OCI-LY7 (cell line): ENCODE measurements around the gene ARL15. TPM values are rescaled to one million over a fixed set of nuclear protein-coding genes. Genes with fewer than 3 reads are reported as not detected.

Experiments
- BruUV-seq: library from RNA; stranded (reverse); fragments of 400-500 nt; replicated peaks from 2 replicates; lab custom pipeline; 2021; lab: Mats Ljungman, UMichigan
- CTCF ChIA-PET: fragments of 300-600 bp; sonication (Branson Sonifier 250); formaldehyde crosslinking; loops from one replicate; lab custom pipeline; 2022; ENCODE audit warnings: antibody characterized with exemption; ENCODE audit not compliant: unreplicated experiment; lab: Charles Lee
- POLR2A ChIA-PET: fragments of 300-600 bp; sonication (Branson Sonifier 250); formaldehyde crosslinking; loops from one replicate; lab custom pipeline; 2022; ENCODE audit warnings: antibody characterized with exemption; lab: Charles Lee
- DNase-seq: peaks from one replicate; pipeline ENCODE4 v3.0.0-alpha.2; 2015; ENCODE audit warnings: low spot score
- H2AFZ ChIP-seq: fragments of 200-600 bp; sonication (generic), shearing (Covaris generic); 2 replicates; pipeline ENCODE4 v1.6.1; 2014; ENCODE audit warnings: mild to moderate bottlenecking, antibody characterized with exemption, low read length, moderate library complexity
- H3K27ac ChIP-seq: fragments of 200-600 bp; sonication (generic); 2 replicates; pipeline ENCODE4 v1.5.1; 2014; ENCODE audit warnings: mixed run types, low read depth, mild to moderate bottlenecking, moderate library complexity, low read length, inconsistent platforms; ENCODE audit not compliant: poor library complexity, severe bottlenecking
- H3K36me3 ChIP-seq: fragments of 200-600 bp; sonication (generic); 2 replicates; pipeline ENCODE4 v1.6.1; 2014; ENCODE audit warnings: mild to moderate bottlenecking, antibody characterized with exemption, low read length, moderate library complexity, mixed read lengths; ENCODE audit not compliant: insufficient read depth
- H3K4me1 ChIP-seq: fragments of 200-600 bp; sonication (generic); 2 replicates; pipeline ENCODE4 v1.5.1; 2014; ENCODE audit warnings: mild to moderate bottlenecking, low read length; ENCODE audit not compliant: insufficient read depth, poor library complexity, severe bottlenecking
- H3K4me2 ChIP-seq: fragments of 200-600 bp; sonication (generic); 2 replicates; pipeline ENCODE4 v1.6.1; 2014; ENCODE audit warnings: mild to moderate bottlenecking, low read length
- H3K4me3 ChIP-seq: fragments of 200-600 bp; sonication (generic); 2 replicates; pipeline ENCODE4 v1.5.1; 2014; ENCODE audit warnings: mild to moderate bottlenecking, low read depth, low read length; ENCODE audit not compliant: poor library complexity, severe bottlenecking
- H3K79me2 ChIP-seq: fragments of 200-600 bp; sonication (generic); 2 replicates; pipeline ENCODE4 v1.6.1; 2016; ENCODE audit warnings: low read depth, mild to moderate bottlenecking, low read length, moderate library complexity, mixed read lengths; ENCODE audit not compliant: insufficient read depth
- H3K9me2 ChIP-seq: fragments of 200-600 bp; sonication (generic); 2 replicates; pipeline ENCODE4 v1.6.1; 2016; ENCODE audit warnings: mild to moderate bottlenecking, low read length, mixed read lengths; ENCODE audit not compliant: insufficient read depth
- H3K9me3 ChIP-seq: fragments of 200-600 bp; sonication (generic); 2 replicates; pipeline ENCODE4 v1.6.1; 2014; ENCODE audit warnings: mild to moderate bottlenecking, mixed run types, low read length, mixed read lengths
- H4K20me1 ChIP-seq: fragments of 200-600 bp; sonication (generic); 2 replicates; pipeline ENCODE4 v1.6.1; 2014; ENCODE audit warnings: mild to moderate bottlenecking, antibody characterized with exemption, low read length, moderate library complexity, mixed read lengths; ENCODE audit not compliant: insufficient read depth
- CTCF ChIP-seq: fragments of 200-600 bp; sonication (generic); conservative IDR thresholded peaks from 2 replicates; pipeline ENCODE4 v1.5.1; 2014; ENCODE audit warnings: mild to moderate bottlenecking, antibody characterized with exemption, low read length, moderate library complexity, mixed read lengths
- EZH2phosphoT487 ChIP-seq: fragments of 200-600 bp; sonication (generic); IDR thresholded peaks from 2 replicates; pipeline ENCODE4 v1.6.1; 2018; ENCODE audit warnings: low read depth, borderline replicate concordance, mild to moderate bottlenecking, mixed run types, antibody characterized with exemption, low read length, moderate library complexity, mixed read lengths
- intact Hi-C: fragments of 100-400 bp; cut with micrococcal nuclease; formaldehyde crosslinking; loops from one replicate; pipeline ENCODE4 v1.10.0; 2022; ENCODE audit not compliant: unreplicated experiment
- total RNA-seq, 2 experiments: library from RNA; depleted of rRNA in 1 of 2; stranded (reverse); fragments of >200 nt in 1 of 2; shearing (Covaris generic) in 1 of 2; gene quantifications; 2 replicates each; pipeline ENCODE4 v1.2.3, GENCODE V29; 2014 to 2022

Gene ARL15
- total RNA-seq, 2 experiments from 2014 or later: 18.8 to 24.4 TPM

GRCh38 chr5:54234304-54234933, 76.0 kb downstream of the ARL15 start:
- Histone ChIP-seq H3K36me3 (no peaks in the 10 kb centered on the region), H3K4me2 (no peak overlapping the region; the same call in 1 of the 2 replicates), H4K20me1 (0 out of 2 replicates have a peak, but pooled peaks cover 6% of the 10 kb centered on the region), H3K4me3 (no peak overlapping the region), H3K4me1 (no peaks in the 10 kb centered on the region), H3K27ac (no peak overlapping the region), H3K9me3 (no peaks in the 10 kb centered on the region), H3K9me2 (no peaks in the 10 kb centered on the region), H3K79me2 (no peaks in the 10 kb centered on the region), H2AFZ (no peak overlapping the region)
- TF ChIP-seq CTCF: peak; percentile 81
- no peak for TF ChIP-seq EZH2phosphoT487
- POLR2A ChIA-PET: interaction anchor here (0.6 to 2.0 kb wide), 5 partner anchors 13 to 66 kb away, joined by 3 to 6 read pairs (median 3); no protein-coding TSS in a partner anchor
- intact Hi-C loops: loop anchor here (5.0 kb wide), 1 partner anchor 807 kb away; no protein-coding TSS in a partner anchor
- peak; percentile 49 for DNase-seq
- CTCF ChIA-PET: interaction anchor here (0.6 kb wide), 1 partner anchor 82 kb away, joined by 3 read pairs; no protein-coding TSS in a partner anchor
- no TSS peak for BruUV-seq

- Histone ChIP-seq H3K4me2 (no peak overlapping the region), H4K20me1 (0 out of 2 replicates have a peak, but pooled peaks cover 6% of the 10 kb centered on the region), H3K79me2 (no peaks in the 10 kb centered on the region), H3K36me3 (no peaks in the 10 kb centered on the region), H3K27ac (no peak overlapping the region), H3K9me3 (no peaks in the 10 kb centered on the region), H3K9me2 (no peaks in the 10 kb centered on the region), H2AFZ (no peak overlapping the region), H3K4me3 (no peak overlapping the region), H3K4me1 (peaks cover 6% of the 10 kb centered on the region)
- BruUV-seq: no TSS peak
- no peak for DNase-seq
- intact Hi-C loops: loop anchor here (2.0 to 5.0 kb wide), 2 partner anchors 752 to 804 kb away; no protein-coding TSS in a partner anchor
- TF ChIP-seq CTCF (no peak), EZH2phosphoT487 (no peak)
- POLR2A ChIA-PET: interaction anchor here (1.6 kb wide), 1 partner anchor 16 kb away, joined by 4 read pairs; no protein-coding TSS in a partner anchor
- CTCF ChIA-PET: no interaction called here
These were observed 79.3 kb downstream of the ARL15 start for GRCh38 chr5:54230936-54231685.
